ENCODE measurements around the gene RCOR1. TPM values are rescaled to one million over a fixed set of nuclear protein-coding genes. Genes with fewer than 3 reads are reported as not detected.
"Not testable (repeated sequence)": the region's sequence is repeated elsewhere in the genome, so short reads cannot be mapped to it uniquely, and the experiment has no call there.

Gene RCOR1
- total RNA-seq, 1 donor from 2014 or later, result 4.7 TPM

- no peak for TF ChIP-seq CTCF (IDR thresholded peaks at IDR 0.05)
- intact Hi-C loops (cut with DNase I), result no loop called here
These were observed 18.7 kb downstream of the RCOR1 start for GRCh38 chr14:102610968-102611811.

DNA sequence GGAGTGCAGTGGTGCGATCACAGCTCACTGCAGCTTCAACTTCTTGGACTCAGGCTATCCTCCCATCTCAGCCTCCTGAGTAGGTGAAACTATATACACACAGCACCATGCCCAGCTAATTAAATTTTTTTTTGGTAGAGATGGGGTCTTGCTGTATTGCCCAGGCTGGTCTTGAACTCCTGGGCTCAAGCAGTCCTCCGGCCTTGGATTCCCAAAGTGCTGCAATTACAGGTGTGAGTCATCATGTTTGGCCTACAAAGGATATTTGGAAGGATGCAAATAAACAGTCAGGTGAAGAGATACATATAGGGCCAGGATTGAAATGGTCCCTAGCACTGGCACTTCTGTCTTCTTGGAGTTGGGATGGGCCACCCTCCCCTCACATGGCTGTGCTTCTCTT is 23.9 kb downstream of the RCOR1 start:
- DNase-seq (ENCODE audit: low spot score in 2 of 2), result no peak
- Histone ChIP-seq H3K27me3 (no peaks in the 10 kb centered on the region), H3K4me1 (peaks cover 0 to 6% of the 10 kb centered on the region in 2 donors), H3K4me3 (no peak overlapping the region), H3K9me3 (no peaks in the 10 kb centered on the region), H3K27ac (no peak overlapping the region), H3K36me3 (no peaks in the 10 kb centered on the region)
- no peak for TF ChIP-seq CTCF (IDR thresholded peaks at IDR 0.05)
- intact Hi-C loops (cut with DNase I), result no loop called here

More at GRCh38 chr14:102610968-102611811, 18.7 kb downstream of the RCOR1 start:
- H3K4me3 ChIP-seq, result no peak overlapping the region
- peaks cover 0 to 11% of the 10 kb centered on the region in 2 donors for H3K4me1 ChIP-seq
- no peaks in the 10 kb centered on the region for H3K9me3 ChIP-seq
- DNase-seq (ENCODE audit: low spot score in 2 of 2), result no peak
- no peaks in the 10 kb centered on the region for H3K27me3 ChIP-seq
- no peak overlapping the region for H3K27ac ChIP-seq
- no peaks in the 10 kb centered on the region for H3K36me3 ChIP-seq

DNA sequence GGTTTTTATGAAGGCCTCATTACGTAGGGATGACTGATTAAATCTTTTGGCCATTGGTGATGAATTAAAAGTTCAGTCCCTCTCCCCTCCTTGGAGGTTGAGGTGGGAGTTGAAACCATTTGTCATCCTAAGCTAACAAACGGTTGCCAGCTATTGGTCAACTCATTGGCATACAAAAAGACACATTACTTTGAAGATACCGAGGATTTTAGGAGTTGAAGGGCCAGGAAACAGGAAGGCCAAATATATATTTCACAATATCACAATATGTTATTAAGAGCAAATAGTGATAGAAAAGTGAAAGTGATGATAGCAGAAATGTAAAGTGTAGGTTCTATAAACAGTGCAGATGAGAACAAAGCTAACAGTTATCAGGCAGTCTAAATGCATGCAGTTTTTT is 24.4 kb downstream of the RCOR1 start:
- no peak for DNase-seq (ENCODE audit: low spot score in 2 of 2)
- intact Hi-C loops (cut with DNase I), result no loop called here
- H3K9me3 ChIP-seq, result no peaks in the 10 kb centered on the region
- H3K4me3 ChIP-seq, result no peak overlapping the region
- H3K36me3 ChIP-seq, result no peaks in the 10 kb centered on the region
- no peaks in the 10 kb centered on the region for H3K27me3 ChIP-seq
- no peak for TF ChIP-seq CTCF (IDR thresholded peaks at IDR 0.05)
- H3K27ac ChIP-seq, result no peak overlapping the region
- H3K4me1 ChIP-seq, result peaks cover 0 to 2% of the 10 kb centered on the region in 2 donors

DNA sequence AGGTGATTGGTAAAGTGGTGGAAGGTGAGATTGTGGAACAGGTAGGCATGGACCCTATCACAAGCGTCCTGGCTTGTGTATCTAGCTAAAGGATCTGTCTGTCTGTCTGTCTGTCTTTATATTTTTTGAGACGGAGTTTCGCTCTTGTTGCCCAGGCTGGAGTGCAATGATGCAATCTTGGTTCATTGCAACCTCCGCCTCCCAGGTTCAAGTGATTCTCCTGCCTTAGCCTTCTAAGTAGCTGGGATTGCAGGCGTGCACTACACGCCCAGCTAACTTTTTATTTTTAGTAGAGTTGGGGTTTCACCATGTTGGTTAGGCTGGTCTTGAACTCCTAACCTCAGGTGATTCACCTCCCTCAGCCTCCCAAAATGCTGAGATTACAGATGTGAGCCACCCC is 26.6 kb downstream of the RCOR1 start:
- H3K27ac ChIP-seq; H3K4me3 ChIP-seq; H3K9me3 ChIP-seq; DNase-seq (ENCODE audit: low spot score in 2 of 2); H3K36me3 ChIP-seq; intact Hi-C loops (cut with DNase I); H3K4me1 ChIP-seq; H3K27me3 ChIP-seq: not testable (repeated sequence)

- intact Hi-C loops (cut with DNase I), result no loop called here
- Histone ChIP-seq H3K4me1 (no peaks in the 10 kb centered on the region), H3K27ac (no peak overlapping the region), H3K27me3 (no peaks in the 10 kb centered on the region), H3K4me3 (no peak overlapping the region), H3K36me3 (no peaks in the 10 kb centered on the region), H3K9me3 (no peaks in the 10 kb centered on the region)
- no peak for DNase-seq (ENCODE audit: low spot score in 2 of 2)
- TF ChIP-seq CTCF (IDR thresholded peaks at IDR 0.05), result no peak
These were observed 28.0 kb downstream of the RCOR1 start for GRCh38 chr14:102620413-102620812.

DNA sequence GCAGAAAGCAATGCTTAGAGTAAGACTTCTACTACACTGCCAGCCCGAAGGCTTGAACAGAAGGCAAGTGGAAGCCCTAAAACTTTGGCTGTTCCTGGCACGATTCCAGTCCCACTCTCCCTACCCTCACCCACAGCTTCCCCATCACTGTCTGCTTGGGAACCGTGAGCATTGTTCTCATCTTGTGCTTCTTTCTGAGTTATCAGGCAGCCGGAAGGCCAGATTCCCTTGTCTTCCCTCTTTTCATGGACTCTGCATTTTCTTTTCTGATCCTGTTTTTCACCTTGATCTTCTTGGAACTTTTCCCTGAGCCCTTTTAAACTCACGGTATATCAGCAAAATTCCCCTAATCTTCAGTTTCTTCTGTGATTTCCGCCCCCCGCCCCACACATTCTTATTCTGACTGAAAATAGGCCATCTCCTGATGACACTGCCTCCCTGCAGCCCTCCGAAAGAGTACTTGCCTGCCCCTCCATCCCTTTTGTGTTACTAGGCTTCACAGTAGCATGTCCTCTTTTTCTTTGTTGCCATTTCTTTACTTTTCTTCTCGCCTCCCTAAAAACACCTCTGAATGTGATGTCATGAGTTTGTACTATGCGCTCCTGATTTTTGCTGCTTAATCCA is 29.9 kb downstream of the RCOR1 start:
- TF ChIP-seq CTCF (IDR thresholded peaks at IDR 0.05), result no peak
- Histone ChIP-seq H3K9me3 (no peaks in the 10 kb centered on the region), H3K27ac (no peak overlapping the region), H3K4me3 (no peak overlapping the region), H3K27me3 (no peaks in the 10 kb centered on the region), H3K4me1 (no peaks in the 10 kb centered on the region), H3K36me3 (no peaks in the 10 kb centered on the region)
- no peak for DNase-seq (ENCODE audit: low spot score in 2 of 2)
- intact Hi-C loops (cut with DNase I), result no loop called here

Data from ascending aorta (tissue), 2 donors.